ENCODE data around the gene INSYN1. TPM values are rescaled to one million over a fixed set of nuclear protein-coding genes. Genes with fewer than 3 reads are reported as not detected.
A peak's percentile ranks its signal among the peaks of the same experiment; 100 is the strongest.

INSYN1 gene
- total and polyA plus RNA-seq, 2 experiments from 2014 or later: 9.2 to 9.6 TPM

DNA sequence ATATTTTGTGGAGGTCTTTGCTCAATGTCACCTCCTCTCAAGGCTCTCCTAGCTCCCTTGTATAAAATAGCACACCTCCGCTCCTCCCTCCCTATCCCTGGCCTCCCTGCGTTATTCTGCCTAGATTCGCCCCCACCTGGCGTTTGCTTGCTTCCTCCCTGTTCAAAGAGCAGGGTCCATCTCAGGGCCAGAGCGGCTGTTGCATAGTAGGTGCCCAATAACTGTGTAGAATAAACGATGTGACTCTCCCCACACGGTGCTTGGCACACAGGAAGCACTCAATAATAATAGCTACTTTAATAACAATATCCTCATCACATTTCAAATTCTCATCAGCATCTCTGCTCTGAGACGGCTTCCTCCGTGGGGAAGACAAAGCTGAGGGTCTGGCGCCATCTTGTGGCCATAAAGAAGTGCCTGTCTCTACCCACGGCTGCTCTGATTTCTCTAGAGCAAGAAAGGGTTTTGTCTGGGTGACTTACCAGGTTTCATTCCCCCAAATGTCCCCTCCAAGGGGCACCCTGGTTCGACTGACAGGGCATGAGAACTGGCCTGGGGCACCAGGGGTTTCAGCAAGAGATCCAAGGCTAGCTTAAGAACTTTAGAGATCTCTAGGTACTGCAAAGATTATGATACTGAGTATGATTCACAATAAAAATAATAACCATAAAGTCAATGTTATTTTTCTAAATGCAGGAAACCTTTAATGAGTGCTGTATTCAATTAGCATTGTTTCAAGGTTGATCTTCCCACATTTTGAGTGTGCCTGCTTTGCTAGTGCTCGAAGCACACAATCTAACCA, 52.9 kb downstream of the INSYN1 start:
- no peaks in the 10 kb centered on the region for H3K9me3 ChIP-seq (ENCODE audit: low read depth)
- H3K27me3 ChIP-seq: no peaks in the 10 kb centered on the region
- H3K27ac ChIP-seq: no peak overlapping the region
- TF ChIP-seq, protein P1, sequence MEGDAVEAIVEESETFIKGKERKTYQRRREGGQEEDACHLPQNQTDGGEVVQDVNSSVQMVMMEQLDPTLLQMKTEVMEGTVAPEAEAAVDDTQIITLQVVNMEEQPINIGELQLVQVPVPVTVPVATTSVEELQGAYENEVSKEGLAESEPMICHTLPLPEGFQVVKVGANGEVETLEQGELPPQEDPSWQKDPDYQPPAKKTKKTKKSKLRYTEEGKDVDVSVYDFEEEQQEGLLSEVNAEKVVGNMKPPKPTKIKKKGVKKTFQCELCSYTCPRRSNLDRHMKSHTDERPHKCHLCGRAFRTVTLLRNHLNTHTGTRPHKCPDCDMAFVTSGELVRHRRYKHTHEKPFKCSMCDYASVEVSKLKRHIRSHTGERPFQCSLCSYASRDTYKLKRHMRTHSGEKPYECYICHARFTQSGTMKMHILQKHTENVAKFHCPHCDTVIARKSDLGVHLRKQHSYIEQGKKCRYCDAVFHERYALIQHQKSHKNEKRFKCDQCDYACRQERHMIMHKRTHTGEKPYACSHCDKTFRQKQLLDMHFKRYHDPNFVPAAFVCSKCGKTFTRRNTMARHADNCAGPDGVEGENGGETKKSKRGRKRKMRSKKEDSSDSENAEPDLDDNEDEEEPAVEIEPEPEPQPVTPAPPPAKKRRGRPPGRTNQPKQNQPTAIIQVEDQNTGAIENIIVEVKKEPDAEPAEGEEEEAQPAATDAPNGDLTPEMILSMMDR (IDR thresholded peaks at IDR 0.05; ENCODE audit: low read depth, low read length): peak; percentile 93
- DNase-seq (ENCODE audit: low read depth in 1 of 2, low spot score in 1 of 2): peak; percentile 88 to 89
- no peaks in the 10 kb centered on the region for H3K4me1 ChIP-seq (ENCODE audit: low read depth)
- no peaks in the 10 kb centered on the region for H3K36me3 ChIP-seq
- H3K4me3 ChIP-seq: no peak overlapping the region

- H3K27me3 ChIP-seq: no peaks in the 10 kb centered on the region
- no peak overlapping the region for H3K4me3 ChIP-seq
- no peak for DNase-seq (ENCODE audit: low read depth in 1 of 2, low spot score in 1 of 2)
- H3K36me3 ChIP-seq: no peaks in the 10 kb centered on the region
- peaks cover 2% of the 10 kb centered on the region for H3K4me1 ChIP-seq (ENCODE audit: low read depth)
- no peak overlapping the region for H3K27ac ChIP-seq
- H3K9me3 ChIP-seq (ENCODE audit: low read depth): no peaks in the 10 kb centered on the region
- TF ChIP-seq, protein P1 (IDR thresholded peaks at IDR 0.05; ENCODE audit: low read depth, low read length): no peak
These were observed 53.7 kb downstream of the INSYN1 start for GRCh38 chr15:73699249-73700040.

GRCh38 chr15:73697033-73697467, 56.1 kb downstream of the INSYN1 start:
- Histone ChIP-seq H3K27ac (no peak overlapping the region), H3K36me3 (no peaks in the 10 kb centered on the region), H3K27me3 (no peaks in the 10 kb centered on the region), H3K4me3 (no peak overlapping the region), H3K9me3 (ENCODE audit: low read depth) (no peaks in the 10 kb centered on the region), H3K4me1 (ENCODE audit: low read depth) (peaks cover 7% of the 10 kb centered on the region)
- peak; percentile 38 to 98 for DNase-seq (ENCODE audit: low read depth in 1 of 2, low spot score in 1 of 2)
- TF ChIP-seq, protein P1 (IDR thresholded peaks at IDR 0.05; ENCODE audit: low read depth, low read length): no peak

DNA sequence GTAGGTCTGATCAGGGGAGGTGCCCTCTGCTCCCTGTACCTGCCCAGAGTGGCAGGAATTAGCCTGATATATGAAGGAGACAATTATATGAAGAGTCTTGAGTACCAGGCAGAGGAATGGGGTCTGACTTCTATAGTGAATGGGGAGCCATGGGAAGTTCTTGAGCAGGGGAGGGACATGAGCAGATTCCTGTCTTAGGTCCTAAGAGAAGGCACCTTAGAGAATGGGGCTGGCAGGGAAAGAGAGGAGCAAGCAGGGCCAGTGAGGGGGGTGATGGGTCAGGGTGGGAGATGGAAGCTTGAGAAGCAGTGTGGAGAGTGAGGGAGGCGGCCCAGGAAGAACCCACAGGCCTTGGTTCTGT, 56.5 kb downstream of the INSYN1 start:
- H3K4me1 ChIP-seq (ENCODE audit: low read depth): peaks cover 11% of the 10 kb centered on the region
- DNase-seq (ENCODE audit: low read depth in 1 of 2, low spot score in 1 of 2): no peak
- H3K36me3 ChIP-seq: no peaks in the 10 kb centered on the region
- no peaks in the 10 kb centered on the region for H3K27me3 ChIP-seq
- H3K9me3 ChIP-seq (ENCODE audit: low read depth): no peaks in the 10 kb centered on the region
- no peak overlapping the region for H3K27ac ChIP-seq
- TF ChIP-seq, protein P1 (IDR thresholded peaks at IDR 0.05; ENCODE audit: low read depth, low read length): no peak
- no peak overlapping the region for H3K4me3 ChIP-seq

- H3K9me3 ChIP-seq (ENCODE audit: low read depth): no peaks in the 10 kb centered on the region
- peaks cover 17% of the 10 kb centered on the region for H3K4me1 ChIP-seq (ENCODE audit: low read depth)
- no peaks in the 10 kb centered on the region for H3K36me3 ChIP-seq
- TF ChIP-seq, protein P1 (IDR thresholded peaks at IDR 0.05; ENCODE audit: low read depth, low read length): no peak
- H3K27me3 ChIP-seq: no peaks in the 10 kb centered on the region
- no peak overlapping the region for H3K27ac ChIP-seq
- no peak for DNase-seq (ENCODE audit: low read depth in 1 of 2, low spot score in 1 of 2)
- H3K4me3 ChIP-seq: no peak overlapping the region
These were observed 57.1 kb downstream of the INSYN1 start for GRCh38 chr15:73695773-73696640.

Measured in cardiac muscle cell (in vitro differentiated cells and primary cell).